Activated B cell treated with CpG ODN at 0.5 μM for 24 hours (primary cell): ENCODE results near the gene ARVCF. TPM values are rescaled to one million over a fixed set of nuclear protein-coding genes. Genes with fewer than 3 reads are reported as not detected.
A peak's percentile ranks its signal among the peaks of the same experiment; 100 is the strongest.

Experiments used
- ATAC-seq: fragments of 200-7000 bp; cut with Tn5 transposase; one replicate; pipeline ENCODE4 v1.10.0; 2021; ENCODE audit warnings: low read depth, mild to moderate bottlenecking, moderate library complexity
- CTCF ChIA-PET: fragments of 350-600 bp; sonication (Branson Sonifier 250); formaldehyde crosslinking; loops from one replicate; lab custom pipeline; 2021; ENCODE audit warnings: antibody characterized with exemption; lab: Charles Lee
- POLR2A ChIA-PET: fragments of 350-600 bp; sonication (Branson Sonifier 250); formaldehyde crosslinking; loops from one replicate; lab custom pipeline; 2021; ENCODE audit warnings: antibody characterized with exemption; lab: Charles Lee
- DNase-seq: peaks from one replicate; pipeline ENCODE4 v3.0.0; 2022
- H3K27ac Mint-ChIP-seq: one replicate; pipeline ENCODE4 v1.8.0; 2020; ENCODE audit warnings: mixed read lengths
- H3K27me3 Mint-ChIP-seq: one replicate; pipeline ENCODE4 v1.8.0; 2021; ENCODE audit warnings: mixed read lengths
- H3K36me3 Mint-ChIP-seq: one replicate; pipeline ENCODE4 v1.8.0; 2021; ENCODE audit warnings: low read depth, mixed read lengths
- H3K4me1 Mint-ChIP-seq: one replicate; pipeline ENCODE4 v1.8.0; 2021; ENCODE audit warnings: mixed read lengths
- H3K4me3 Mint-ChIP-seq: one replicate; pipeline ENCODE4 v1.8.0; 2020; ENCODE audit warnings: mild to moderate bottlenecking, mixed read lengths
- H3K9me3 Mint-ChIP-seq: one replicate; pipeline ENCODE4 v1.8.0; 2020; ENCODE audit warnings: mixed read lengths
- intact Hi-C: fragments of 100-400 bp; cut with micrococcal nuclease; formaldehyde crosslinking; loops from one replicate; pipeline ENCODE4 v1.15.1; 2024
- total RNA-seq: library from RNA; stranded (reverse); gene quantifications from 2 replicates; pipeline ENCODE4 v1.2.3, GENCODE V29; 2022
- TF ChIP-seq, protein P1 (sequence below): fragments of 200-600 bp; IDR thresholded peaks from one replicate; pipeline ENCODE4 v1.8.0; 2022; ENCODE audit warnings: antibody characterized with exemption, mild to moderate bottlenecking

ARVCF gene
- total RNA-seq, 1 donor from 2014 or later: 6.5 TPM

GRCh38 chr22:20019661-20020532, 3.3 kb upstream of the ARVCF start:
- H3K36me3 Mint-ChIP-seq: peaks cover 7% of the 10 kb centered on the region
- ATAC-seq (no peak), DNase-seq (no peak)
- peak overlapping the region; percentile 92 for H3K27ac Mint-ChIP-seq
- no peaks in the 10 kb centered on the region for H3K9me3 Mint-ChIP-seq
- H3K4me3 Mint-ChIP-seq: peak overlapping the region; percentile 91
- H3K27me3 Mint-ChIP-seq: no peaks in the 10 kb centered on the region
- POLR2A ChIA-PET: interaction anchor here (0.6 to 5.6 kb wide), 7 partner anchors 9 to 683 kb away, joined by 3 to 59 read pairs (median 6); partner anchors contain the start of genes COMT and TXNRD2
- H3K4me1 Mint-ChIP-seq: peaks cover 41% of the 10 kb centered on the region
- CTCF ChIA-PET: interaction anchor here (0.6 kb wide), 1 partner anchor 289 kb away, joined by 3 read pairs; no protein-coding TSS in a partner anchor
- TF ChIP-seq, protein P1, sequence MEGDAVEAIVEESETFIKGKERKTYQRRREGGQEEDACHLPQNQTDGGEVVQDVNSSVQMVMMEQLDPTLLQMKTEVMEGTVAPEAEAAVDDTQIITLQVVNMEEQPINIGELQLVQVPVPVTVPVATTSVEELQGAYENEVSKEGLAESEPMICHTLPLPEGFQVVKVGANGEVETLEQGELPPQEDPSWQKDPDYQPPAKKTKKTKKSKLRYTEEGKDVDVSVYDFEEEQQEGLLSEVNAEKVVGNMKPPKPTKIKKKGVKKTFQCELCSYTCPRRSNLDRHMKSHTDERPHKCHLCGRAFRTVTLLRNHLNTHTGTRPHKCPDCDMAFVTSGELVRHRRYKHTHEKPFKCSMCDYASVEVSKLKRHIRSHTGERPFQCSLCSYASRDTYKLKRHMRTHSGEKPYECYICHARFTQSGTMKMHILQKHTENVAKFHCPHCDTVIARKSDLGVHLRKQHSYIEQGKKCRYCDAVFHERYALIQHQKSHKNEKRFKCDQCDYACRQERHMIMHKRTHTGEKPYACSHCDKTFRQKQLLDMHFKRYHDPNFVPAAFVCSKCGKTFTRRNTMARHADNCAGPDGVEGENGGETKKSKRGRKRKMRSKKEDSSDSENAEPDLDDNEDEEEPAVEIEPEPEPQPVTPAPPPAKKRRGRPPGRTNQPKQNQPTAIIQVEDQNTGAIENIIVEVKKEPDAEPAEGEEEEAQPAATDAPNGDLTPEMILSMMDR: no peak
- intact Hi-C loops: loop anchor here (2.0 kb wide), 2 partner anchors 61 to 97 kb away; partner anchors contain the start of genes DGCR8, RANBP1 and TRMT2A

DNA sequence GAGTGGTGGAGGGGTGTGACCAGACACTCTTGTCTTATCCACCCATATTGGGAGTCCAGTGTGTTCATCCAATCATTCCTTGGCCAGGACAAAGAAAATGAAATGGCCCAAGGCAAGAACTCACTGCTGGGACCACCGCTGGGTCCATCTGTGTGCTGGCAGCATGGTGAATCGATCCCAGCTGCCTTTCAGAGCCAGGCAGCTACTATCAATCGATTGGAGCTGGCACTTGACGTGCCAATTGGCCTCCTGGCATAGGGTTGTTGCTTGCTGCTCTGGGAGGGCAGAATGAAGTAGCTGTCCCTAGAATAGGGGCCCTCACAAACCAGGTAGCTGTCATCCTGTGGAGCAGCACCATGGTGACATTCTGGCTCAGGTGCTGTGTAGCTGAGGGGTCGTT, 1.4 kb upstream of the ARVCF start:
- peak overlapping the region; percentile 87 for H3K4me3 Mint-ChIP-seq
- no peaks in the 10 kb centered on the region for H3K9me3 Mint-ChIP-seq
- no peak for ATAC-seq
- TF ChIP-seq, protein P1: no peak
- H3K4me1 Mint-ChIP-seq: peaks cover 31% of the 10 kb centered on the region
- no peak overlapping the region for H3K27ac Mint-ChIP-seq
- ChIA-PET POLR2A (interaction anchor here (5.6 kb wide), 1 partner anchor 16 kb away, joined by 59 read pairs; no protein-coding TSS in a partner anchor), CTCF (no interaction called here)
- peaks cover 4% of the 10 kb centered on the region for H3K36me3 Mint-ChIP-seq
- DNase-seq: no peak
- no peaks in the 10 kb centered on the region for H3K27me3 Mint-ChIP-seq
- intact Hi-C loops: no loop called here

DNA sequence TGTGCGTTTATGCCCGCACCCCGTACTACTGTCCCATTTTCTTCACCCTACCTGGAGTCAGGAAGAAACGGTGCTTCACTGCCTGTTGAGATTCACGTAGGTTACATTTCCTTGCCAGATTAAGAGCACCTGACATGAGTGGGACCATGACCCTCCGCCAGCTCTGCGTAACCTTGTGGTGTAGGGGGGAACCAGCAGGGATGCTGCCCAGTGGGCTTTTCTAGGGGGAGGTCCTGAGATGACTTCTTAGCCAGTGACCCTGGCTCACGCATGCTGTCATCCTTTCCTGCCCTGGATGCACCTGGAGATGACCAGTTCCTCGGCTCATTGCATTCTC, 967 bp upstream of the ARVCF start:
- DNase-seq (no peak), ATAC-seq (no peak)
- ChIA-PET POLR2A (interaction anchor here (5.6 kb wide), 1 partner anchor 16 kb away, joined by 59 read pairs; no protein-coding TSS in a partner anchor), CTCF (no interaction called here)
- H3K9me3 Mint-ChIP-seq: no peaks in the 10 kb centered on the region
- TF ChIP-seq, protein P1: no peak
- peaks cover 4% of the 10 kb centered on the region for H3K36me3 Mint-ChIP-seq
- H3K27ac Mint-ChIP-seq: no peak overlapping the region
- peak overlapping the region; percentile 87 for H3K4me3 Mint-ChIP-seq
- intact Hi-C loops: loop anchor here (2.0 kb wide), 2 partner anchors 15 to 31 kb away; no protein-coding TSS in a partner anchor
- peaks cover 27% of the 10 kb centered on the region for H3K4me1 Mint-ChIP-seq
- H3K27me3 Mint-ChIP-seq: no peaks in the 10 kb centered on the region

DNA sequence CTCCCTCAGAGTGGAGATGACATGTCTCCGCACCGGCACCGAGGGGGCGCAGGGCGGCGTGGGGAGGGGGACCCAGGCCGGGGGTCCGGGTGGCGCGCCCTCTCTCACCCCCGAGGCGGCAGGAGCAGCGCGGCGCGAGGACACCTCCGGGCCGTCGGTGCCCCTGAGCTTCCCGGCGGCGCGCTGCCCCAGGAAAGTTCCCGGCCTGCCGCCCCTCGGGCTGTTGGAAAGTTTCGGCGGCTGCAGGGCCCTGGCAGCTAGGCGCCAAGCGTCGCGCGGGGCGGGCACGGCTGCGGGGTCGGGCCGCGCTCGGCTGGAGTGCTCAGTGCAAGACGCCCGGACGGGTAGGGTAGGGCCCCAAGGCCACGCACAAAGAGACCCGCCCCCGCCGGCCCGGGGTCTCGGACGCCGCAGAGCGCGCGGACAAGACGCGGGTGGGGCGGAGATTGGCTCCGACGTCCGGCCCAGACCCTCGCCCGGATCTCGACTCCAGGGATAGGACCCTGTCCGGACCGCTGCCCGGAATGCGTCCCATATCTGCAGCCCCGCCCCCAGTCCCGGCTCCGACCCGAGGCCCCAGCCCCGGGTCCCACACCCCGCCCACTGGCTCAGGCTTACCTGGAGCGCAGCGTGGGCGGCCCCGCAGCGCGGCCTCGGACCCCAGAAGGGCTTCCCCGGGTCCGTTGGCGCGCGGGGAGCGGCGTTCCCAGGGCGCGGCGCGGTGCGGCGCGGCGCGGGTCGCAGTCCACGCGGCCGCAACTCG, 471 bp downstream of the ARVCF start:
- DNase-seq: peak; percentile 52
- Mint-ChIP-seq H3K9me3 (no peaks in the 10 kb centered on the region), H3K27ac (no peak overlapping the region), H3K4me1 (peaks cover 15% of the 10 kb centered on the region), H3K36me3 (peaks cover under 1% of the 10 kb centered on the region), H3K27me3 (no peaks in the 10 kb centered on the region), H3K4me3 (no peak overlapping the region)
- intact Hi-C loops: loop anchor here (1.0 to 2.0 kb wide), 4 partner anchors 17 to 101 kb away; partner anchors contain the start of genes COMT, TRMT2A and TXNRD2
- TF ChIP-seq, protein P1: no peak
- ChIA-PET POLR2A (interaction anchor here (0.7 kb wide), 1 partner anchor 60 kb away, joined by 3 read pairs; no protein-coding TSS in a partner anchor), CTCF (interaction anchor here (0.6 to 1.9 kb wide), 2 partner anchors 48 to 286 kb away, joined by 3 to 6 read pairs; no protein-coding TSS in a partner anchor)
- ATAC-seq: no peak
